HuH-7.5 (cell line): Measurements from ENCODE around the gene MIER3.
"Not testable (repeated sequence)": the region's sequence is repeated elsewhere in the genome, so short reads cannot be mapped to it uniquely, and the experiment has no call there.

Source experiments
- DNase-seq: peaks from one replicate; pipeline ENCODE4 v3.0.0; 2011; ENCODE audit warnings: low spot score

The MIER3 gene, protein sequence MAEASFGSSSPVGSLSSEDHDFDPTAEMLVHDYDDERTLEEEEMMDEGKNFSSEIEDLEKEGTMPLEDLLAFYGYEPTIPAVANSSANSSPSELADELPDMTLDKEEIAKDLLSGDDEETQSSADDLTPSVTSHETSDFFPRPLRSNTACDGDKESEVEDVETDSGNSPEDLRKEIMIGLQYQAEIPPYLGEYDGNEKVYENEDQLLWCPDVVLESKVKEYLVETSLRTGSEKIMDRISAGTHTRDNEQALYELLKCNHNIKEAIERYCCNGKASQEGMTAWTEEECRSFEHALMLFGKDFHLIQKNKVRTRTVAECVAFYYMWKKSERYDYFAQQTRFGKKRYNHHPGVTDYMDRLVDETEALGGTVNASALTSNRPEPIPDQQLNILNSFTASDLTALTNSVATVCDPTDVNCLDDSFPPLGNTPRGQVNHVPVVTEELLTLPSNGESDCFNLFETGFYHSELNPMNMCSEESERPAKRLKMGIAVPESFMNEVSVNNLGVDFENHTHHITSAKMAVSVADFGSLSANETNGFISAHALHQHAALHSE

GRCh38 chr5:56951946-56952691 lies at the start of gene MIER3:
Gene MIER3 (minus strand): TSS chr5:56952123. CDS start chr5:56952102, 21 bp downstream.
- peak; percentile 77 for DNase-seq

- DNase-seq: no peak
Observed at GRCh38 chr5:56995596-56995995, 43.7 kb upstream of the MIER3 start.

DNA sequence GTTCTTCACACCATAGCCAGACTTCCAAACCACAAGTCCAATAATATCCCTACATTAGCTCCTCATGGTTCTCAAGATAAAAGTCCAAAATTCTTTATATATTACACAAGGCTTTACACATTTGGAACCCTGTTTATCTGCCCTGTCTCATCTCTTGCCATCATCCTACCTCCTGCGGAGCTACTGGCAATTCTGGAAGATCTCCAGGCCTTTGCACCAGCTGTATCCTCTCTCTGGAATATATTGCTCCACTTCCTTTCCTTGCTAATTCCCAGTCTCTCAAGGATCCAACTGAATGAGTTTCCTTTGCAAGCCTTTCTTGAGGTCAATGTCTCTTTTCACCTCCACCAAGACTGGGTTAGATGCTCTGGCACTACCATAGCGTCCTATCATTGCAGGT lies 41.3 kb upstream of the MIER3 start:
- DNase-seq: no peak

- no peak for DNase-seq
Observed at GRCh38 chr5:56989676-56990075, 37.8 kb upstream of the MIER3 start.

DNA sequence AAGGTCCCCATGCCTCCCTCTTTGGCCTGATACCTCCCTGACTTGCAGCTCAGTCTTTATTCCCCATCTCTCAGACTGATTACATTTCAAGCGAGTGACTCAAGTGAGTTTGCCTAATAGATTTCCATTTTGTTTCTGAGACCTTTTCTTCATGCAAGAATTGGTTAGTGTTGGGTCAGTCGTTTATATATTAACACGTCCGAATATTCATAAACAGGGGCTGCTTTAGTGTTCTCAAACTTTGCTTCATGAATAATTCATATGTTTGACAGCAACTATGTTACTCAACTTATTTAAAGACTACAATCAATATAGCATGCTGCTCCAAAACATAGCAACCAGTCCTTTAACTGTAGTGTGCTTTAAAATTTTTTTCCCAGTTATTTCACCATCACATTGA lies 36.6 kb upstream of the MIER3 start:
- no peak for DNase-seq

GRCh38 chr5:56987171-56987570 lies 35.2 kb upstream of the MIER3 start:
- no peak for DNase-seq

DNA sequence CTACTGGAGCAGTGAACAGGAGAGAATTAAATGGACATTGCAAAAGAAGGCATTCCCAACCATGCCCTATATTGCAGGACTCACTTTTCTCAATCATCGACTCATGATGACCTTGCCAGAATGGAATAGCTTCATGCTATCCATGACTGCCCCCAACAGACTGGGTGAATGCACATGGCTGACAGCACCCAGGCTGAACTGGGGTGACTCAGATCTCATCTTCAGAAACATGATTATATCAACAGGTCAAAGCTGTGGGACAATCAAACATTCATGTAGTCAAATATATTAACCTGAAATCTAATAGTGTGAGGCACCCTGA lies 34.7 kb upstream of the MIER3 start:
- no peak for DNase-seq

- no peak for DNase-seq
Observed at GRCh38 chr5:56985936-56986625, 34.2 kb upstream of the MIER3 start.

GRCh38 chr5:56984445-56984844 lies 32.5 kb upstream of the MIER3 start:
- no peak for DNase-seq

DNA sequence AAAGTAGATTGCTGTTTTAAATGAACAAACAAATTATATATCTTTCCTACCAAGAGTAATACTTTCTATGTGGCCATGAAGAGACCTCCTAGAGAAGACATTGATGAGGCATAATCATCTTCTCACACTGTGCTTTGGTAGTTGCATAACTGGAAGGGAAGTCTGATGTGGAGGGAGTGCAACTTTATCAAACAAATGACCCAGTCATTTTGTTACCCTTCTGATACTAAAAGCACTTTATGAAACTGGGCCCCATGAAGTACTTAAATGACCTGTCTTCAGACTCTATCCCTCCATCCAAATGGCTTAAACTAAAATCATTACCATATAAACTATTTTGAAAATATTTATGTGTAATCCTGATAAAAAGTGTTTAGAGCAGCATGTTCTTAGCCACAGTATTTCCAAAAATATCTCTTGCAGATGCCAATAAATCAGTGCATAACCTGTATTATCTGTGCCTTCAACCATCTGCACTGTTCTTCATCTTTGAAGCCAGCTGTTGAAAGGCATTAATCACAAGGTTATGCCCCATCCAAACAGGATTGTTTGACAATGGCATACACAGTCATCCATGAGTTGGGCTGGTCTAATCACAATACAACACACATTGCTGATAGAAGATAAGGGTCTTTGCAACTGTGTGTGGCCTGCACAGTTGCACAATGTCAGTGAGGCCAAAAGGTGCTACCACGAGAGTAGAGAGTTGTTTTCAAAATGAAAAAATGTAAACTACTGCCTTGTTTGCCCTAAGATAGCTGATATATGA lies 31.9 kb upstream of the MIER3 start:
- DNase-seq: peak; percentile 29

DNA sequence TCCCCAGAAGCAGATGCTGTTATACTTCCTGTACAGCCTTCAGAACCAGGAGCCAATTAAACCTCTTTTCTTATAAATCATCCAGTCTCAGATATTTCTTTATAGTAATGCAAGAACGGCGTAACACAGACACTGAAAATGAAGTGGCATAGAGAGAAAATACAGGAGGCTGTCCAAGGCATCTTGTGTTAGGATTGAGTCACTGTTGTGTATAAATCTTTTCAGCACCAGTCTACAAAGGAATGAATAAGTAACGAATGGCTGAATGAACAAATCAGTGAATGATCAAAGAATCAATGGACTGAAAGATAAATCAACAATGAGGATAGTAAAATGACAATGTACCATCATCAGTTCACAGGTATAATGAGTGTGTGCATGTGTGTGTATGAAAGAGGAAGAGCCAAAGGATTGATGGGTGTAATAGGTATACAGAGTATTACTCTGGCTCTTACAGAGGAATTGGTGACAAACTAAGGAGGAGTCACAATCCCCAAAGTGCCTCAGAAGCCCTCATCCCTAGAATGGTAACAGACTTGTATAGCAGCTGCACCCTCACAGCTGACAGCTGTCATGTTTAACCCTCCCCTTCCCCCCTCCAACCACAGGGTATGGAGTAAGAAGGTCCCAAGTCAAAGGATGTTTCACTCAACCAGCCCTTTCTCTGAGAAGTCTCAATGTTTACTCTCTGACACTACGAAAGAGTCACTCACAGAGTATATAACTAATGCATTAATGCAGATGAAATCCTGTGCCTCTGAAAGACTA lies 29.8 kb upstream of the MIER3 start:
- no peak for DNase-seq

DNA sequence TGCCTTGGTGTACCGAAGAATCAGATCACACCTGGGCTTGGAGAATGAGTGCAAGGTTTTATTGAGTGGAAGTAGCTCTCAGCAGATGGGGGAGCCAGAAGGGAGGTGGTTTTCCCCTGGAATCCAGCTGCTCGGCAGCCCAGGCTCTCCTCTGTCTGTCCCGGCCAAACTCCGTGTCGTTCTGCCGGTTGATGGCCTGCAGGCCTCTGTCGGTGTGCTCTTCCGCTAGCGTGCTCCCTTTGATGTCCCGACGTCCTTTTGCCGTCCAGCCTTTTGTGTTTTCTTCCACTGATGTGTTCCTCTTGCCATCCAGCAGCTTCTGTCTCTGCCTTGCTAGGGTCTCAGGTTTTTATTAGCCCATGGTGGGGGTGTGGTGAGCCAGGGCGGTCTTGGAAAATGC lies 28.0 kb upstream of the MIER3 start:
- DNase-seq: no peak

DNA sequence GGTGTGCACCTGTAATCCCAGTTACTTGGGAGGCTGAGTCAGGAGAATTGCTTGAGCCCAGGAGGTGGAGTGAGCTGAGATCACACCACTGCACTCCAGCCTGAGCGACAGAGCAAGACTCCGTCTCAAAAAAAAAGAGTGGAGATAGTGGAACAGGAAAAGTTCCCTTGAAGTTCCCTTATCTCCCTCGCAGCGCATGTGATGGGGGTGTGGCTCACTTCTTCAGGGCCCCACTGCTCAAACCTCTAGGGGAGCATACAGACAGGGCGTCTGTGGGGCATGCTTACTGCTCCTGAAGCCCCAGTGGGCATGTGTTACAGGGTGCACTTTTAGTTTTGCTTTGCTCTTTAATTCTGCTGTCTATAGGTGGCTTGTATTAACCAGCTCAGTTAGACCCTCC lies 27.6 kb upstream of the MIER3 start:
- not testable (repeated sequence) for DNase-seq

GRCh38 chr5:56977822-56978221 lies 25.9 kb upstream of the MIER3 start:
- no peak for DNase-seq

- DNase-seq: no peak
Observed at GRCh38 chr5:56977021-56977420, 25.1 kb upstream of the MIER3 start.

GRCh38 chr5:56974241-56974640 lies 22.3 kb upstream of the MIER3 start:
- no peak for DNase-seq

DNA sequence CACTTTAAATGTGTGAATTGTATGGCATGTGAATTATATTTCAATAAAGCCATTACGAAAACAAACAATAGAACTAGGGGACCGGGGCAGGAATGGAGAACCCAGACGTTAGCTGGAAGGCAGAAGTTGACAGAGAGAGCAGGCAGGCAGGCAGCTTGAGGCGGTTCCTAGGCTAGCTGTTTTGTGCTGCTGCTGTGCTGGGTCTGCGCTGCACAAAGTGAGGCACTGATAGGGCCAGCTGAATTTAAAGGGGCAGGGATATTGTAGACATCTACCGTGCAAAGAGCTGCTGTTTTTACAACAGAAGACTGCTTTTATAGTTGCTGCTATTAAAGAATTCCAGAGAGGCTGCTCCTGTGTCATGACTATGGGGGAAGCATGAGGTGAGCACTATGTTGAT lies 21.6 kb upstream of the MIER3 start:
- no peak for DNase-seq

DNA sequence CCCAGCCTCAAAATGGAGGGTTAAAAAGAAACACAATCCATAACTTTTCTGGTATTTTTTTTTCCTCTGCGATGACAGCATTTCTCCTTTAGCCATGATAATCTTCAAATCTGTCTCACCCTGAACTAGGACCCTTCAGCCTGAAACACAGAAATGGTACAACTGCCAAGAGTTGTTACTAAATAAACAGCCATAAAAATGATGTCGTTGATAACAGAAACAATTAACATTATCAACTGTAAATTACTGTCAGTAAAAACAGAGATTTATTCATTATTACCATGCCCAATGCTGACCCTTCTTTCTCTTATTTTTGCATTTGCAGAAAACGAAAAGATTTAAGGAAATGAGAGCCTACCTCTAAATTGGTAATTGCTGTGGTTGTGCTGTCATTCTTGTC lies 19.4 kb upstream of the MIER3 start:
- no peak for DNase-seq

DNA sequence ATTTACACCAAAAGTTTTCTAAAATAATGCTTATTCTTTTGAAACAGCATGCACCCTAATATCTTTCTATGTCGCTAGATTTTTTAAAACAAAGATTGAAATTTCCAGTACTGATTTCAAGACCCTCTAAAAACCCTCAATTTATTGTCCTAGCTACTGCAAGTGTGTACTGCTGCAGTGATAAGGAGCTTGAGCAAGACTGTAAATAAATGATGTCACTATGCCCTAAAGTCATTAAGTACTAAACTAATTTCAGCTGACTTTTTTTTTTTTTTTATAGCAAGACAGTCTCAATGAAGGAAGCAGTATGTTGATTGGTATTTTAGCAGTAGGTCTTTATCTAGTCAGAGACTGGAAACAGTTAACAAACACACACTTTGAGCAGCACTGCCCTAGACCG lies 12.2 kb upstream of the MIER3 start:
- DNase-seq: no peak

GRCh38 chr5:56963246-56963645 lies 11.3 kb upstream of the MIER3 start:
- DNase-seq: no peak

DNA sequence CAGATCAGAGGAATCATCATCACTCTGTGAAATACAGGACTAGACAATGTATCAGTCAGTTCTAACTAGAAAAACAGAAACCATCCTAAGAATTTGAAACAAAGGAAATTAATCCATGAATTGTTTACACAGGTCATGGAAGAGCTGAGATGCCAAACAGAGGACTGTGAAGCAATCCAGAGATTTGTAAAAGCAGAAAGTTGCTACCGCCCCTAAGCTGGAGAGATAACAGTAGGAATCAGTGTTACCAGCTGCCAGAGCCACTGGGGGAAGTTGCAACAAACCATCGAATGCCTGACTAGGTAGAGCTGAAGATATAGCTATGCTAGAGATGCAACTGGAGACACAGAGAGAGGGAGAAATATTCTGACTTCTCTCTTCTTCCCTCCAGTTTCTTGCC lies 10.4 kb upstream of the MIER3 start:
- peak; percentile 16 for DNase-seq
